ENCODE measurements around the gene SLC9A6.

SLC9A6 gene

GRCh38 chrX:135985157-135985972 lies at the start of gene SLC9A6:
Gene SLC9A6 (plus strand): TSS chrX:135985435. CDS start chrX:135985659, 224 bp downstream.
- peak; percentile 45 for DNase-seq (ENCODE audit: low read depth)

DNA sequence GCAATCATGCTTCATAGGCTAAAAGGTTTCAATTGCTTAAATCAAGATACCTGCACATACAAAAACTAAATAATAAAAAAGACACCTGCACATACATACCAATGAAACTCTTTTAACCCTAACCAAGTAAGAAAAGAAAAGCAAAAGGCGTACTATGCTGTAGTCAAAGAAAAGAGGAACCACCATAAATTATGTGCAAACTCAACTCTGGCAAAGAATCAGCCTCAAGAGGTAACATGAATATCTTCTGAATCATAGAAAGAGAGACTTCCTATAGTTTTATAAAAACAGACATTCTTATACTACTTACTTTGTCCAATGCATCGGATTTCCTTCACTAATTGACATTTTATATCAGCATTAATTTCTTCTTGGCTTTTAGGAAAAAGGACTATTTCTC lies 40.7 kb upstream of the SLC9A6 start:
- no peak for DNase-seq (ENCODE audit: low read depth)

GRCh38 chrX:135951291-135951690 lies 33.9 kb upstream of the SLC9A6 start:
- no peak for DNase-seq (ENCODE audit: low read depth)

GRCh38 chrX:135973025-135973547 lies 12.1 kb upstream of the SLC9A6 start:
- DNase-seq (ENCODE audit: low read depth), result peak; percentile 15

- peak; percentile 80 for DNase-seq (ENCODE audit: low read depth)
These were observed 11.5 kb upstream of the SLC9A6 start, which contains the start of gene MMGT1 for GRCh38 chrX:135973548-135974278. Gene MMGT1 (minus strand): TSS chrX:135973988. CDS start chrX:135973675, 313 bp downstream.

- peak; percentile 49 for DNase-seq (ENCODE audit: low read depth)
These were observed 10.9 kb upstream of the SLC9A6 start for GRCh38 chrX:135974279-135974856.

GRCh38 chrX:135975421-135975820 lies 9.8 kb upstream of the SLC9A6 start:
- no peak for DNase-seq (ENCODE audit: low read depth)

GRCh38 chrX:135977611-135978010 lies 7.6 kb upstream of the SLC9A6 start:
- DNase-seq (ENCODE audit: low read depth), result peak; percentile 80

DNA sequence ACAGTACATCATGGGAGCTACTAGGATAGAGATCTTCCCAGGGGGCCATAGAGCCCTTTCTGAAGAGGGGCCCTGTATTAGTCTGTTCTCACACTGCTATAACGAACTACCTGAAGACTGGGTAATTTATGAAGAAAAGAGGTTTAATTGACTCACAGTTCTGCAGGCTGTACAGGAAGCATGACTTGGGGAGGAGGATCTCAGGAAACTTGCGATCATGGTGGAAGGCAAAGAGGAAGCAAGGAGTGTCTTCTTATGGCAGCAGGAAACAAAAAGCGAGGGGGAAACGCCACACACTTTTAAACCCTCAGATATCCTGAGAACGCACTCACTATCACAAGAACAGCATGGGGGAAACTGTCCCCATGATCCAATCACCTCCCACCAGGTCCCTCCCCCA lies 4.2 kb upstream of the SLC9A6 start:
- DNase-seq (ENCODE audit: low read depth), result no peak

- DNase-seq (ENCODE audit: low read depth), result peak; percentile 28
These were observed 3.6 kb upstream of the SLC9A6 start for GRCh38 chrX:135981668-135982067.

- peak; percentile 14 for DNase-seq (ENCODE audit: low read depth)
These were observed 2.4 kb upstream of the SLC9A6 start for GRCh38 chrX:135982860-135983259.

DNA sequence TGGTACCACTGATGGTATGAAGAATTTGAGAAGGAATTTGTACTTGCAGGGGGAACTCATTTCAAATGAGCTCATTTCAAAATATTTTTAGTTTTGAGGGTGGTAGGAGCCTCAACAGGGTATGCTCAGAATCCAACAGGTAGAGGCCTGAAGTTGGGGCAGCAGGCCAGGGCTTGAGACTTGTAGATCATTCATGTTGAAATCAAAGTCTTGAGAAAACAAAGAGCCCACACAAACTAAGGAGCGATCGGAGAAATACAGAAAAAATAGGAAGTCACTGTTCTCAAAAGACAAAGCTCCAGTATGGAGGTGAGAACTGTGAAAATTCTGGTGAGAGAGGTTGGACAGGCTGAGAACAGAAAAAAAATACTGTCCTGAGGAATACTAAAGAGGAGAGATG lies 979 bp upstream of the SLC9A6 start:
- DNase-seq (ENCODE audit: low read depth), result no peak

DNA sequence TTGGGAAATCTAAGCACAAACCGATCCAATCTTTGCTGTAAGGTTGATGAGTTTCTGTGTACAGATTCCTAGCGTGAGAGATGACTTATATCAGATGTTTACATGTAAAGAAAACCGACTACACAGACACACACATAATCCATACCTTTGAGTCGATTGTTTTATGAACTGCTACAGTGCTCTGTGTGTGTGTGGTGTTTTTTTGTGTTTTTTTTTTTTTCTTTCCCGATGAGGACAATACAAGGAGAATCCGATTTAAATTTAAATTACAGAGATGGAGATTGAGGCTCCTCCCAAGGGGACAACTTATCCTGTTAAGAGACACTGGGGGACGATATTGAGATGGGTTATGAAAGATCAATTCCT lies 461 bp upstream of the SLC9A6 start:
- peak; percentile 24 for DNase-seq (ENCODE audit: low read depth)

GRCh38 chrX:135985973-135986310 lies 707 bp downstream of the SLC9A6 start:
- no peak for DNase-seq (ENCODE audit: low read depth)

DNA sequence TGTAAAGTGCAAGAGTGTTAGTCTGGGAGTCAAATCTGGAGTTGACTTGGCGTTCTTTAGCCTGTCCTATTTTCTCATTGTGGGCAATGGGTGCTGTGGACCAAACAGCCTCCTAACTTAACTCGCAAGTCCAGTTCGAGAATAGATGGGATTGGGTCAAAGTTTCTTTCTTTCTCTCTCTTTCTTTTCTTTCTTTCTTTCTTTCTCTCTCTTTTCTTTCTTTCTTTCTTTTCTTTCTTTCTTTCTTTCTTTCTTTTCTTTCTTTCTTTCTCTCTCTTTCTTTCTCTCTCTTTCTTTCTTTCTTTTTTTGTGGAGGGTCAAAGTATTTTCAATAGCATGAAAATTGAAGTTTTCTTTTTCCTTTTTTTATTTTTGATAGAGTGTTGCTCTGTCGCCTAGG lies 3.0 kb downstream of the SLC9A6 start:
- DNase-seq (ENCODE audit: low read depth), result no peak

- no peak for DNase-seq (ENCODE audit: low read depth)
These were observed 29.8 kb downstream of the SLC9A6 start for GRCh38 chrX:136015016-136015415.

- DNase-seq (ENCODE audit: low read depth), result no peak
These were observed 31.6 kb downstream of the SLC9A6 start for GRCh38 chrX:136016881-136017280.

DNA sequence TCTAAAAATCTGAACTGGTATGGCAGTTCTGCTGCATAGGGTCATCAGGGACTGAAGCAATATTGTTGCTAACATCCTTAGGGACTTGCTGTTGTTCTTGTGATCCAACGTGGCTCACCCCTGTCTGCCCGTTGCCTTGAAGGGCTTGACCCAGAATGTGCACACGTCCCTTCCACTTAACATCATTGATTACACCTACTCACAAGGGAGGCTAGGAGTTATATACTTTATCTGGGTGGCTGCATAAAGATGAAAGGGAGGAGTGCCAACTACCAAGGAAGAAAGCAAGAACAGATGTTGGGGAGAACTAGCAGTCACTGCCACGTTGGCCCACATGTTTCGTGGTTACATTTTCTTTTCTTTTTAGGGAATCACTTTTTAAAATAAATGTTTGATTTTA lies 34.0 kb downstream of the SLC9A6 start:
- no peak for DNase-seq (ENCODE audit: low read depth)

- no peak for DNase-seq (ENCODE audit: low read depth)
These were observed 35.9 kb downstream of the SLC9A6 start for GRCh38 chrX:136021160-136021559.

DNA sequence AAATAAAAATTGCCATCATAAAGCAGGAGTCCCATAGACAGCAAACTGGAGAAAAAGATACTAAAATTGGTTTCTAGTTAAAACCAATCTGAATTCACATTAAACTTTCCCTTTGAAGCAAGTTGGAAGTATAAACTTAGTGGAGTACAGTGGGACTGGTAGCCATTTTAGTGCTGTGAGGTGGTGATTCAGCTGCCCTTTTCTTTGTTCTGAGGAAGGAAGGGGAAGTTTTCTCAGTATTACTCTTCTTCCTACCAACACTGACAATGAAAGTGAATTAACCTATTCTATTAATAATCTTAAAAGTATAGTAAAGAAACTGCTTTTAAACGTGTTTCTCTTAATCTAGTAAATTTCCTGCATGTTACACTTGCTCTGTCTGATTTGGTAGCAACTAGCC lies 36.7 kb downstream of the SLC9A6 start:
- DNase-seq (ENCODE audit: low read depth), result no peak

GRCh38 chrX:136025091-136025490 lies 39.9 kb downstream of the SLC9A6 start:
- no peak for DNase-seq (ENCODE audit: low read depth)

GRCh38 chrX:136028383-136028984 lies 43.2 kb downstream of the SLC9A6 start:
- DNase-seq (ENCODE audit: low read depth), result peak; percentile 70
